ENCODE results near the gene CX3CL1.
"Not testable (repeated sequence)": the region's sequence is repeated elsewhere in the genome, so short reads cannot be mapped to it uniquely, and the experiment has no call there.

Gene CX3CL1
- total RNA-seq = 0 reads per million in 4 experiments

- DNase-seq = no peak
These were observed at the start of gene CX3CL1 for GRCh38 chr16:57372372-57373116. Gene CX3CL1, plus strand, starts transcription at chr16:57372490. Its CDS starts 79 bp downstream, at chr16:57372569.

- DNase-seq = no peak
These were observed 47.5 kb upstream of the CX3CL1 start for GRCh38 chr16:57324749-57325148.

- DNase-seq = no peak
These were observed 46.8 kb upstream of the CX3CL1 start for GRCh38 chr16:57325458-57325857.

- no peak for DNase-seq
These were observed 42.5 kb upstream of the CX3CL1 start for GRCh38 chr16:57329718-57330327.

GRCh38 chr16:57331355-57331754, 40.9 kb upstream of the CX3CL1 start:
- DNase-seq = no peak

- DNase-seq = no peak
These were observed 38.9 kb upstream of the CX3CL1 start for GRCh38 chr16:57333402-57333801.

GRCh38 chr16:57335366-57335765, 36.9 kb upstream of the CX3CL1 start:
- DNase-seq = no peak

- no peak for DNase-seq
These were observed 31.2 kb upstream of the CX3CL1 start for GRCh38 chr16:57341062-57341440.

GRCh38 chr16:57341441-57342303, 30.6 kb upstream of the CX3CL1 start:
- DNase-seq = no peak

GRCh38 chr16:57342606-57343005, 29.7 kb upstream of the CX3CL1 start:
- not testable (repeated sequence) for DNase-seq

GRCh38 chr16:57343221-57343620, 29.1 kb upstream of the CX3CL1 start:
- DNase-seq = no peak

GRCh38 chr16:57344094-57344493, 28.2 kb upstream of the CX3CL1 start:
- not testable (repeated sequence) for DNase-seq

- no peak for DNase-seq
These were observed 27.3 kb upstream of the CX3CL1 start for GRCh38 chr16:57345021-57345420.

- no peak for DNase-seq
These were observed 26.6 kb upstream of the CX3CL1 start for GRCh38 chr16:57345666-57346204.

GRCh38 chr16:57347858-57348257, 24.4 kb upstream of the CX3CL1 start:
- no peak for DNase-seq

GRCh38 chr16:57348327-57348726, 24.0 kb upstream of the CX3CL1 start:
- DNase-seq = no peak

GRCh38 chr16:57349212-57350031, 22.9 kb upstream of the CX3CL1 start:
- no peak for DNase-seq

- no peak for DNase-seq
These were observed 19.6 kb upstream of the CX3CL1 start for GRCh38 chr16:57352636-57353047.

GRCh38 chr16:57354311-57354710, 18.0 kb upstream of the CX3CL1 start:
- DNase-seq = no peak

- DNase-seq = no peak
These were observed 16.3 kb upstream of the CX3CL1 start for GRCh38 chr16:57355898-57356414.

- no peak for DNase-seq
These were observed 15.7 kb upstream of the CX3CL1 start for GRCh38 chr16:57356547-57356946.

Measured in effector CD8-positive, alpha-beta T cell (primary cell).